GM12878 (cell line): ENCODE data around the gene ABCA9. TPM values are rescaled to one million over a fixed set of nuclear protein-coding genes. Genes with fewer than 3 reads are reported as not detected.

Experiments
- ATAC-seq: fragments of 200-7000 bp; cut with Tn5 transposase; 3 replicates; pipeline ENCODE4 v1.9.1; 2020; ENCODE audit warnings: mild to moderate bottlenecking, moderate library complexity
- BruUV-seq: library from RNA; stranded (reverse); fragments of 400-500 nt; replicated peaks from 2 replicates; lab custom pipeline; 2021; lab: Mats Ljungman, UMichigan
- CTCF ChIA-PET: fragments of 300-600 bp; sonication (Branson Sonifier 250); formaldehyde crosslinking; extraction: SDS; loops from one replicate; lab custom pipeline; 2021; ENCODE audit warnings: inconsistent platforms; lab: Yijun Ruan, JAX
- POLR2A ChIA-PET: fragments of 350-600 bp; formaldehyde crosslinking; extraction: SDS; loops from one replicate; lab custom pipeline; 2021; ENCODE audit warnings: inconsistent platforms; lab: Charles Lee
- RAD21 ChIA-PET: fragments of 300-600 bp; sonication (Branson Sonifier 250); formaldehyde crosslinking; loops from one replicate; lab custom pipeline; 2023; ENCODE audit warnings: antibody characterized with exemption; ENCODE audit not compliant: unreplicated experiment; lab: Charles Lee
- SMC1A ChIA-PET: fragments of 300-600 bp; sonication (Branson Sonifier 250); formaldehyde crosslinking; loops from one replicate; lab custom pipeline; 2023; ENCODE audit not compliant: unreplicated experiment, uncharacterized antibody; lab: Charles Lee
- DNase-seq: peaks from one replicate; pipeline ENCODE4 v3.0.0-alpha.2; 2011; ENCODE audit warnings: low read depth, low spot score
- FAIRE-seq: peaks from 3 replicates; lab custom pipeline; 2011; peaks lifted over from hg19 to GRCh38; lab: Jason Lieb, UNC
- H2AFZ ChIP-seq: 2 replicates; pipeline ENCODE4 v1.6.0; 2011; ENCODE audit warnings: low read depth, low read length, control low read depth; ENCODE audit not compliant: control insufficient read depth
- H3K27ac ChIP-seq: 2 replicates; pipeline ENCODE4 v1.5.1; 2011; ENCODE audit warnings: control low read depth; ENCODE audit not compliant: control insufficient read depth, insufficient read depth
- H3K27me3 ChIP-seq, 2 experiments: replicated peaks in 1 of 2; 2 replicates each; pipeline versions ENCODE4 v1.6.0 to v1.6.1; 2011; ENCODE audit warnings: low read length in 1 of 2; ENCODE audit not compliant: control insufficient read depth in 2 of 2, insufficient read depth in 2 of 2
- H3K36me3 ChIP-seq, 2 experiments: 2 replicates each; pipeline ENCODE4 v1.5.1; 2011; ENCODE audit warnings: low read length in 1 of 2; ENCODE audit not compliant: control insufficient read depth in 2 of 2, insufficient read depth in 2 of 2
- H3K4me1 ChIP-seq: 2 replicates; pipeline ENCODE4 v1.6.1; 2011; ENCODE audit warnings: mild to moderate bottlenecking, low read length, moderate library complexity, mixed read lengths; ENCODE audit not compliant: control insufficient read depth, insufficient read depth
- H3K4me2 ChIP-seq: 2 replicates; pipeline ENCODE4 v1.6.0; 2011; ENCODE audit warnings: control low read depth; ENCODE audit not compliant: control insufficient read depth, insufficient read depth
- H3K4me3 ChIP-seq: fragments of 200-600 bp; sonication (generic); 2 replicates; pipeline ENCODE4 v1.5.1; 2016
- H3K79me2 ChIP-seq: 2 replicates; pipeline ENCODE4 v1.6.0; 2011; ENCODE audit warnings: low read length; ENCODE audit not compliant: control insufficient read depth, insufficient read depth
- H3K9ac ChIP-seq: 2 replicates; pipeline ENCODE4 v1.8.0; 2011; ENCODE audit warnings: low read length, control low read depth, mixed read lengths; ENCODE audit not compliant: control insufficient read depth, insufficient read depth
- H3K9me3 ChIP-seq: replicated peaks from 3 replicates; pipeline ENCODE4 v1.5.1; 2011; ENCODE audit warnings: mild to moderate bottlenecking, low read length; ENCODE audit not compliant: control insufficient read depth, insufficient read depth
- H4K20me1 ChIP-seq: 2 replicates; pipeline ENCODE4 v1.6.0; 2011; ENCODE audit not compliant: control insufficient read depth, insufficient read depth
- BHLHE40 ChIP-seq, 2 experiments: fragments of 450-650 bp in 1 of 2; IDR thresholded peaks; 2 replicates each; pipeline ENCODE4 v1.6.1; 2011 to 2017; ENCODE audit warnings: low read depth in 2 of 2, borderline replicate concordance in 1 of 2, improper control_type of control experiment in 1 of 2, low read length in 1 of 2, mild to moderate bottlenecking in 1 of 2
- DPF2 ChIP-seq: fragments of 450-650 bp; IDR thresholded peaks from 2 replicates; pipeline ENCODE4 v1.6.1; 2017; ENCODE audit warnings: mild to moderate bottlenecking
- FOXK2 ChIP-seq: fragments of 450-650 bp; IDR thresholded peaks from 2 replicates; pipeline ENCODE4 v1.6.1; 2017; ENCODE audit warnings: mild to moderate bottlenecking, moderate library complexity
- IKZF2 ChIP-seq, 2 experiments: fragments of 450-650 bp; IDR thresholded peaks; 2 replicates each; pipeline ENCODE4 v1.6.1; 2017; ENCODE audit warnings: mild to moderate bottlenecking in 2 of 2, moderate library complexity in 2 of 2
- MTA3 ChIP-seq: IDR thresholded peaks from 2 replicates; pipeline ENCODE4 v1.6.1; 2012; ENCODE audit warnings: low read length, inconsistent platforms, borderline replicate concordance
- POLR2AphosphoS2 ChIP-seq: IDR thresholded peaks from 2 replicates; pipeline ENCODE4 v1.6.1; 2011; ENCODE audit warnings: low read depth, mild to moderate bottlenecking, low read length, improper control_type of control experiment, moderate library complexity
- RCOR1 ChIP-seq: conservative IDR thresholded peaks from 2 replicates; pipeline ENCODE4 v1.6.1; 2012; ENCODE audit warnings: low read depth, low read length, improper control_type of control experiment
- RUNX3 ChIP-seq: IDR thresholded peaks from 2 replicates; pipeline ENCODE4 v1.6.1; 2012; ENCODE audit warnings: low read length, inconsistent platforms
- SMARCA5 ChIP-seq: fragments of 450-650 bp; IDR thresholded peaks from 2 replicates; pipeline ENCODE4 v1.6.1; 2017; ENCODE audit warnings: mild to moderate bottlenecking
- SMC3 ChIP-seq: IDR thresholded peaks from 2 replicates; pipeline ENCODE4 v1.6.1; 2011; ENCODE audit warnings: low read length, improper control_type of control experiment, borderline replicate concordance
- SPI1 ChIP-seq: IDR thresholded peaks from 2 replicates; pipeline ENCODE4 v1.6.1; 2011; ENCODE audit warnings: low read depth, mild to moderate bottlenecking, low read length, moderate library complexity, borderline replicate concordance; ENCODE audit not compliant: insufficient read depth
- ZZZ3 ChIP-seq: IDR thresholded peaks from 2 replicates; pipeline ENCODE4 v1.6.1; 2011; ENCODE audit warnings: low read depth; ENCODE audit not compliant: control insufficient read depth, insufficient read length
- WGBS: methylation state at CpG from one replicate; pipeline ENCODE4 v1.1.6; 2016; ENCODE audit warnings: low lambda C conversion rate; ENCODE audit not compliant: insufficient replicate concordance, insufficient coverage; ENCODE audit errors: missing lambda C conversion rate; 5-methylcytosine and 5-hydroxymethylcytosine counted together
- in situ Hi-C: fragments of 300-500 bp; cut with MboI; formaldehyde crosslinking; loops from 9 replicates; pipeline ENCODE4 v1.14.3; 2018; ENCODE audit warnings: mixed read lengths
- intact Hi-C: fragments of 100-400 bp; cut with micrococcal nuclease; formaldehyde crosslinking; loops from one replicate; pipeline ENCODE4 v1.14.2; 2022; ENCODE audit not compliant: unreplicated experiment
- polyA plus RNA-seq, 11 experiments: library from polyadenylated mRNA; depleted of rRNA in 4 of 11; unstranded in 6 of 11; stranded (reverse) in 5 of 11; fragments of >200 nt; fragmentation: Nextera tagmentation in 4 of 11; fragmentation: Illumina TruSeq in 1 of 11; extraction: Ambion mirVana in 4 of 11; extraction: Trizol in 1 of 11; gene quantifications; 1 replicate in 1 of 11; 2 replicates in 10 of 11; pipeline versions ENCODE4 v1.2.1 to v1.2.3, GENCODE V29; 2011 to 2016; ENCODE audit warnings: inconsistent platforms in 2 of 11, missing spikeins in 2 of 11, low read depth in 1 of 11
- total RNA-seq, 4 experiments: library from RNA; depleted of rRNA in 3 of 4; stranded (reverse); fragments of >200 nt in 3 of 4; fragmentation: Illumina TruSeq in 1 of 4; extraction: Trizol in 1 of 4; gene quantifications; 2 replicates each; pipeline versions ENCODE4 v1.2.1 to v1.2.3, GENCODE V29; 2013 to 2021
- TF ChIP-seq, protein P1 (sequence below): fragments of 450-650 bp; formaldehyde crosslinking; IDR thresholded peaks from 2 replicates; pipeline ENCODE4 v1.4.0; 2020; ENCODE audit warnings: mild to moderate bottlenecking, moderate library complexity
- TF ChIP-seq, protein P2 (sequence below): fragments of 450-650 bp; IDR thresholded peaks from 2 replicates; pipeline ENCODE4 v1.6.1; 2017; ENCODE audit warnings: mild to moderate bottlenecking, low read depth, inconsistent platforms; ENCODE audit not compliant: poor library complexity, severe bottlenecking
- TF ChIP-seq, protein P3 (sequence below): IDR thresholded peaks from 2 replicates; pipeline ENCODE4 v1.6.1; 2012; ENCODE audit warnings: low read length, inconsistent platforms

The ABCA9 gene
- total and polyA plus RNA-seq, 10 of the 15 experiments (the other 5 are each of a cell fraction or from before 2014, with no cell fraction given) = under 0.01 to 2.9 (median 0.31) TPM

DNA sequence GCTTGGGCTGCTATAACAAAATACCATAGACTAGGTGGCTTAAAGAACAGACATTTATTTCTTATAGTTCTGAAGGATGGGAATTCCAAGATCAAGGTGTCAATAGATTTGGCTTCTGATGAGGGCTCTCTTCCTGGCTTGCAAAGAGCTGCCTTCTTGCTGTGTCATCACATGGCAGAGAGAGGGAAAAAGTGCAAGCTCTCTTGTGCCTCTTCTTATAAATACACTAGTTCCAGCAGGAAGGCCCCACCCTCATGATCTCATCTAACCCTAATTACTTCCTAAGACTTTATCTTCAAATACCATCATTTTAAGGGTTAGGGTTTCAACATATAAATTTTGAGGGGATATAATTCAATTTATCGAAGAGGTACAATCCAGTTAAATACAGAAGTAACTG lies 30.6 kb downstream of the ABCA9 start:
- intact Hi-C loops = no loop called here
- WGBS = 63% methylated on average over 1 of the region's 1 CpG
- TF ChIP-seq, protein P1, sequence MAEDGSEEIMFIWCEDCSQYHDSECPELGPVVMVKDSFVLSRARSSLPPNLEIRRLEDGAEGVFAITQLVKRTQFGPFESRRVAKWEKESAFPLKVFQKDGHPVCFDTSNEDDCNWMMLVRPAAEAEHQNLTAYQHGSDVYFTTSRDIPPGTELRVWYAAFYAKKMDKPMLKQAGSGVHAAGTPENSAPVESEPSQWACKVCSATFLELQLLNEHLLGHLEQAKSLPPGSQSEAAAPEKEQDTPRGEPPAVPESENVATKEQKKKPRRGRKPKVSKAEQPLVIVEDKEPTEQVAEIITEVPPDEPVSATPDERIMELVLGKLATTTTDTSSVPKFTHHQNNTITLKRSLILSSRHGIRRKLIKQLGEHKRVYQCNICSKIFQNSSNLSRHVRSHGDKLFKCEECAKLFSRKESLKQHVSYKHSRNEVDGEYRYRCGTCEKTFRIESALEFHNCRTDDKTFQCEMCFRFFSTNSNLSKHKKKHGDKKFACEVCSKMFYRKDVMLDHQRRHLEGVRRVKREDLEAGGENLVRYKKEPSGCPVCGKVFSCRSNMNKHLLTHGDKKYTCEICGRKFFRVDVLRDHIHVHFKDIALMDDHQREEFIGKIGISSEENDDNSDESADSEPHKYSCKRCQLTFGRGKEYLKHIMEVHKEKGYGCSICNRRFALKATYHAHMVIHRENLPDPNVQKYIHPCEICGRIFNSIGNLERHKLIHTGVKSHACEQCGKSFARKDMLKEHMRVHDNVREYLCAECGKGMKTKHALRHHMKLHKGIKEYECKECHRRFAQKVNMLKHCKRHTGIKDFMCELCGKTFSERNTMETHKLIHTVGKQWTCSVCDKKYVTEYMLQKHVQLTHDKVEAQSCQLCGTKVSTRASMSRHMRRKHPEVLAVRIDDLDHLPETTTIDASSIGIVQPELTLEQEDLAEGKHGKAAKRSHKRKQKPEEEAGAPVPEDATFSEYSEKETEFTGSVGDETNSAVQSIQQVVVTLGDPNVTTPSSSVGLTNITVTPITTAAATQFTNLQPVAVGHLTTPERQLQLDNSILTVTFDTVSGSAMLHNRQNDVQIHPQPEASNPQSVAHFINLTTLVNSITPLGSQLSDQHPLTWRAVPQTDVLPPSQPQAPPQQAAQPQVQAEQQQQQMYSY (CRISPR knock-in tag) = no peak
- TF ChIP-seq POLR2AphosphoS2 (no peak), BHLHE40 (IDR thresholded peaks at IDR 0.05; ENCODE audit: borderline replicate concordance in 1 of 2, low read depth in 2 of 2, low read length in 1 of 2) (no peak), SMARCA5 (no peak), RUNX3 (no peak), SMC3 (no peak), RCOR1 (no peak), ZZZ3 (no peak), SPI1 (no peak), FOXK2 (no peak), IKZF2 (IDR thresholded peaks at IDR 0.05) (no peak), DPF2 (no peak), MTA3 (no peak)
- TF ChIP-seq, protein P2, sequence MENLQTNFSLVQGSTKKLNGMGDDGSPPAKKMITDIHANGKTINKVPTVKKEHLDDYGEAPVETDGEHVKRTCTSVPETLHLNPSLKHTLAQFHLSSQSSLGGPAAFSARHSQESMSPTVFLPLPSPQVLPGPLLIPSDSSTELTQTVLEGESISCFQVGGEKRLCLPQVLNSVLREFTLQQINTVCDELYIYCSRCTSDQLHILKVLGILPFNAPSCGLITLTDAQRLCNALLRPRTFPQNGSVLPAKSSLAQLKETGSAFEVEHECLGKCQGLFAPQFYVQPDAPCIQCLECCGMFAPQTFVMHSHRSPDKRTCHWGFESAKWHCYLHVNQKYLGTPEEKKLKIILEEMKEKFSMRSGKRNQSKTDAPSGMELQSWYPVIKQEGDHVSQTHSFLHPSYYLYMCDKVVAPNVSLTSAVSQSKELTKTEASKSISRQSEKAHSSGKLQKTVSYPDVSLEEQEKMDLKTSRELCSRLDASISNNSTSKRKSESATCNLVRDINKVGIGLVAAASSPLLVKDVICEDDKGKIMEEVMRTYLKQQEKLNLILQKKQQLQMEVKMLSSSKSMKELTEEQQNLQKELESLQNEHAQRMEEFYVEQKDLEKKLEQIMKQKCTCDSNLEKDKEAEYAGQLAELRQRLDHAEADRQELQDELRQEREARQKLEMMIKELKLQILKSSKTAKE = no peak
- TF ChIP-seq, protein P3, sequence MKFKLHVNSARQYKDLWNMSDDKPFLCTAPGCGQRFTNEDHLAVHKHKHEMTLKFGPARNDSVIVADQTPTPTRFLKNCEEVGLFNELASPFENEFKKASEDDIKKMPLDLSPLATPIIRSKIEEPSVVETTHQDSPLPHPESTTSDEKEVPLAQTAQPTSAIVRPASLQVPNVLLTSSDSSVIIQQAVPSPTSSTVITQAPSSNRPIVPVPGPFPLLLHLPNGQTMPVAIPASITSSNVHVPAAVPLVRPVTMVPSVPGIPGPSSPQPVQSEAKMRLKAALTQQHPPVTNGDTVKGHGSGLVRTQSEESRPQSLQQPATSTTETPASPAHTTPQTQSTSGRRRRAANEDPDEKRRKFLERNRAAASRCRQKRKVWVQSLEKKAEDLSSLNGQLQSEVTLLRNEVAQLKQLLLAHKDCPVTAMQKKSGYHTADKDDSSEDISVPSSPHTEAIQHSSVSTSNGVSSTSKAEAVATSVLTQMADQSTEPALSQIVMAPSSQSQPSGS = no peak

More for the DNA sequence above, 30.6 kb downstream of the ABCA9 start:
- H3K4me3 ChIP-seq = no peak overlapping the region
- no peak overlapping the region for H3K4me2 ChIP-seq
- DNase-seq (no peak), ATAC-seq (no peak), FAIRE-seq (no peak)
- SMC1A ChIA-PET = no interaction called here
- POLR2A ChIA-PET = no interaction called here
- BruUV-seq = no TSS peak
- no peaks in the 10 kb centered on the region for H3K4me1 ChIP-seq
- H2AFZ ChIP-seq = no peak overlapping the region
- H3K36me3 ChIP-seq = no peaks in the 10 kb centered on the region
- RAD21 ChIA-PET = no interaction called here
- in situ Hi-C loops = no loop called here
- H3K27me3 ChIP-seq = no peaks in the 10 kb centered on the region
- H4K20me1 ChIP-seq = no peaks in the 10 kb centered on the region
- H3K9me3 ChIP-seq = no peaks in the 10 kb centered on the region
- H3K27ac ChIP-seq = no peak overlapping the region
- CTCF ChIA-PET = no interaction called here
- H3K79me2 ChIP-seq = no peaks in the 10 kb centered on the region
- no peak overlapping the region for H3K9ac ChIP-seq
